OCI-LY7 (cell line): ENCODE data around the gene CEP97. TPM values are rescaled to one million over a fixed set of nuclear protein-coding genes. Genes with fewer than 3 reads are reported as not detected.
"Not testable (repeated sequence)": the region's sequence is repeated elsewhere in the genome, so short reads cannot be mapped to it uniquely, and the experiment has no call there.

Source experiments
- BruUV-seq: library from RNA; stranded (reverse); fragments of 400-500 nt; replicated peaks from 2 replicates; lab custom pipeline; 2021; lab: Mats Ljungman, UMichigan
- CTCF ChIA-PET: fragments of 300-600 bp; sonication (Branson Sonifier 250); formaldehyde crosslinking; loops from one replicate; lab custom pipeline; 2022; ENCODE audit warnings: antibody characterized with exemption; ENCODE audit not compliant: unreplicated experiment; lab: Charles Lee
- POLR2A ChIA-PET: fragments of 300-600 bp; sonication (Branson Sonifier 250); formaldehyde crosslinking; loops from one replicate; lab custom pipeline; 2022; ENCODE audit warnings: antibody characterized with exemption; lab: Charles Lee
- DNase-seq: peaks from one replicate; pipeline ENCODE4 v3.0.0-alpha.2; 2015; ENCODE audit warnings: low spot score
- H2AFZ ChIP-seq: fragments of 200-600 bp; sonication (generic), shearing (Covaris generic); 2 replicates; pipeline ENCODE4 v1.6.1; 2014; ENCODE audit warnings: mild to moderate bottlenecking, antibody characterized with exemption, low read length, moderate library complexity
- H3K27ac ChIP-seq: fragments of 200-600 bp; sonication (generic); 2 replicates; pipeline ENCODE4 v1.5.1; 2014; ENCODE audit warnings: mixed run types, low read depth, mild to moderate bottlenecking, moderate library complexity, low read length, inconsistent platforms; ENCODE audit not compliant: poor library complexity, severe bottlenecking
- H3K36me3 ChIP-seq: fragments of 200-600 bp; sonication (generic); 2 replicates; pipeline ENCODE4 v1.6.1; 2014; ENCODE audit warnings: mild to moderate bottlenecking, antibody characterized with exemption, low read length, moderate library complexity, mixed read lengths; ENCODE audit not compliant: insufficient read depth
- H3K4me1 ChIP-seq: fragments of 200-600 bp; sonication (generic); 2 replicates; pipeline ENCODE4 v1.5.1; 2014; ENCODE audit warnings: mild to moderate bottlenecking, low read length; ENCODE audit not compliant: insufficient read depth, poor library complexity, severe bottlenecking
- H3K4me2 ChIP-seq: fragments of 200-600 bp; sonication (generic); 2 replicates; pipeline ENCODE4 v1.6.1; 2014; ENCODE audit warnings: mild to moderate bottlenecking, low read length
- H3K4me3 ChIP-seq: fragments of 200-600 bp; sonication (generic); 2 replicates; pipeline ENCODE4 v1.5.1; 2014; ENCODE audit warnings: mild to moderate bottlenecking, low read depth, low read length; ENCODE audit not compliant: poor library complexity, severe bottlenecking
- H3K79me2 ChIP-seq: fragments of 200-600 bp; sonication (generic); 2 replicates; pipeline ENCODE4 v1.6.1; 2016; ENCODE audit warnings: low read depth, mild to moderate bottlenecking, low read length, moderate library complexity, mixed read lengths; ENCODE audit not compliant: insufficient read depth
- H3K9me2 ChIP-seq: fragments of 200-600 bp; sonication (generic); 2 replicates; pipeline ENCODE4 v1.6.1; 2016; ENCODE audit warnings: mild to moderate bottlenecking, low read length, mixed read lengths; ENCODE audit not compliant: insufficient read depth
- H3K9me3 ChIP-seq: fragments of 200-600 bp; sonication (generic); 2 replicates; pipeline ENCODE4 v1.6.1; 2014; ENCODE audit warnings: mild to moderate bottlenecking, mixed run types, low read length, mixed read lengths
- H4K20me1 ChIP-seq: fragments of 200-600 bp; sonication (generic); 2 replicates; pipeline ENCODE4 v1.6.1; 2014; ENCODE audit warnings: mild to moderate bottlenecking, antibody characterized with exemption, low read length, moderate library complexity, mixed read lengths; ENCODE audit not compliant: insufficient read depth
- EZH2phosphoT487 ChIP-seq: fragments of 200-600 bp; sonication (generic); IDR thresholded peaks from 2 replicates; pipeline ENCODE4 v1.6.1; 2018; ENCODE audit warnings: low read depth, borderline replicate concordance, mild to moderate bottlenecking, mixed run types, antibody characterized with exemption, low read length, moderate library complexity, mixed read lengths
- intact Hi-C: fragments of 100-400 bp; cut with micrococcal nuclease; formaldehyde crosslinking; loops from one replicate; pipeline ENCODE4 v1.10.0; 2022; ENCODE audit not compliant: unreplicated experiment
- total RNA-seq, 2 experiments: library from RNA; depleted of rRNA in 1 of 2; stranded (reverse); fragments of >200 nt in 1 of 2; shearing (Covaris generic) in 1 of 2; gene quantifications; 2 replicates each; pipeline ENCODE4 v1.2.3, GENCODE V29; 2014 to 2022
- TF ChIP-seq, protein P1 (sequence below): fragments of 200-600 bp; sonication (generic); conservative IDR thresholded peaks from 2 replicates; pipeline ENCODE4 v1.5.1; 2014; ENCODE audit warnings: mild to moderate bottlenecking, antibody characterized with exemption, low read length, moderate library complexity, mixed read lengths

CEP97 gene
- total RNA-seq, 2 experiments from 2014 or later: 27.3 to 43.5 TPM

DNA sequence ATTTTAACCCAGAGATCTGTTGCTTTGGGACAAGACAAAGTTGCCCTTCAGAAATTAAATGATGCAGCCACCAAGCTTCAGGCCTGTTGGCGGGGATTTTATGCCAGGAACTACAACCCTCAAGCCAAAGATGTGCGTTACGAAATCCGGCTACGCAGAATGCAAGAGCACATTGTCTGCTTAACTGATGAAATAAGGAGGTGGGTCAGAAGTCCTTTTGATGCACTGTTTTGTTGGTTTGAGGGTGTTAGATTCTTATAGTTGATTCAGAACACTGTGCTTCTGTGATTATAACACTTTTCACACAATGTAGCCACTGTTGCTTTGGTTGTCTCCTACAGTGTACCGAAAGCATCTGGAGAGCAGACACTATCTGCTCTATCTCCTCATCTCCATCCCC is 33.8 kb downstream of the CEP97 start:
- no peak overlapping the region for H2AFZ ChIP-seq
- peaks cover 16% of the 10 kb centered on the region for H3K4me1 ChIP-seq
- ChIA-PET POLR2A (no interaction called here), CTCF (no interaction called here)
- no peak overlapping the region for H3K4me3 ChIP-seq
- no peaks in the 10 kb centered on the region for H3K9me2 ChIP-seq
- H3K4me2 ChIP-seq: no peak overlapping the region
- TF ChIP-seq, protein P1, sequence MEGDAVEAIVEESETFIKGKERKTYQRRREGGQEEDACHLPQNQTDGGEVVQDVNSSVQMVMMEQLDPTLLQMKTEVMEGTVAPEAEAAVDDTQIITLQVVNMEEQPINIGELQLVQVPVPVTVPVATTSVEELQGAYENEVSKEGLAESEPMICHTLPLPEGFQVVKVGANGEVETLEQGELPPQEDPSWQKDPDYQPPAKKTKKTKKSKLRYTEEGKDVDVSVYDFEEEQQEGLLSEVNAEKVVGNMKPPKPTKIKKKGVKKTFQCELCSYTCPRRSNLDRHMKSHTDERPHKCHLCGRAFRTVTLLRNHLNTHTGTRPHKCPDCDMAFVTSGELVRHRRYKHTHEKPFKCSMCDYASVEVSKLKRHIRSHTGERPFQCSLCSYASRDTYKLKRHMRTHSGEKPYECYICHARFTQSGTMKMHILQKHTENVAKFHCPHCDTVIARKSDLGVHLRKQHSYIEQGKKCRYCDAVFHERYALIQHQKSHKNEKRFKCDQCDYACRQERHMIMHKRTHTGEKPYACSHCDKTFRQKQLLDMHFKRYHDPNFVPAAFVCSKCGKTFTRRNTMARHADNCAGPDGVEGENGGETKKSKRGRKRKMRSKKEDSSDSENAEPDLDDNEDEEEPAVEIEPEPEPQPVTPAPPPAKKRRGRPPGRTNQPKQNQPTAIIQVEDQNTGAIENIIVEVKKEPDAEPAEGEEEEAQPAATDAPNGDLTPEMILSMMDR: no peak
- TF ChIP-seq EZH2phosphoT487: no peak
- H4K20me1 ChIP-seq: no peaks in the 10 kb centered on the region
- peaks cover 90% of the 10 kb centered on the region for H3K36me3 ChIP-seq
- BruUV-seq: no TSS peak
- no peak for DNase-seq
- intact Hi-C loops: no loop called here
- peaks cover 34% of the 10 kb centered on the region for H3K79me2 ChIP-seq
- peaks cover 6% of the 10 kb centered on the region; the same call in 1 of the 2 replicates for H3K9me3 ChIP-seq
- no peak overlapping the region for H3K27ac ChIP-seq

DNA sequence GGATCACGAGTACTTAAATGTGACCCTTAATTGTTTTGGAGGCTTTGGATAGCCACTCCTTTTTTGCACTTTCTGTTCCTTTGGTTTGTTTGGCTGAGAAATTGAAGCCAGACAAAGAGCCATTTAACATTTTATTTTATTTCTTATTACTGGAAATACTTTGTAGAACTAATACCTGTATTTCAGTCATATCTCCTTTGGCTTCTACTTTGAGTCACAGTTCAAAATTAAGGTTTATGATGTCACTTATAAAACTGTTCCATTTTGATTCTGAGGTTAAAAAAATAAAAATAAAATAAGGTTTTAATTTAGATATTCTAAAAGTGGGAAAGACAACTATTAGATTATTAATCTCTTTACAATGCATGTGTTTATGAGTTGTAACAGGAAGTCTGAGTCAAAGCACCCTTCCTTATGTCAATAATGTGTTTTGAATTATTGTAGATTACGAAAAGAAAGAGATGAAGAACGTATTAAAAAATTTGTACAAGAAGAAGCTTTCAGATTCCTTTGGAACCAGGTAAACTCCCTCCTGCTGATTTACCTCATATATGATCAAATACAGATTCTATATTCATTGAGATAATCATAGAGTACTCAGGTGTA is 37.7 kb downstream of the CEP97 start:
- intact Hi-C loops: no loop called here
- H3K27ac ChIP-seq: no peak overlapping the region
- H3K9me2 ChIP-seq: no peaks in the 10 kb centered on the region
- H3K36me3 ChIP-seq: peaks cover 94% of the 10 kb centered on the region
- BruUV-seq: no TSS peak
- TF ChIP-seq, protein P1: no peak
- no peak for TF ChIP-seq EZH2phosphoT487
- no peak for DNase-seq
- ChIA-PET CTCF (no interaction called here), POLR2A (interaction anchor here (0.8 to 1.6 kb wide), 3 partner anchors 17 to 37 kb away, joined by 3 to 5 read pairs (median 4); partner anchors contain the start of genes CEP97 and NXPE3)
- H4K20me1 ChIP-seq: no peaks in the 10 kb centered on the region
- peaks cover 35% of the 10 kb centered on the region for H3K79me2 ChIP-seq
- H2AFZ ChIP-seq: no peak overlapping the region
- H3K4me1 ChIP-seq: peaks cover 15% of the 10 kb centered on the region
- H3K4me2 ChIP-seq: no peak overlapping the region
- H3K4me3 ChIP-seq: no peak overlapping the region
- H3K9me3 ChIP-seq: peaks cover 6% of the 10 kb centered on the region; the same call in 1 of the 2 replicates

DNA sequence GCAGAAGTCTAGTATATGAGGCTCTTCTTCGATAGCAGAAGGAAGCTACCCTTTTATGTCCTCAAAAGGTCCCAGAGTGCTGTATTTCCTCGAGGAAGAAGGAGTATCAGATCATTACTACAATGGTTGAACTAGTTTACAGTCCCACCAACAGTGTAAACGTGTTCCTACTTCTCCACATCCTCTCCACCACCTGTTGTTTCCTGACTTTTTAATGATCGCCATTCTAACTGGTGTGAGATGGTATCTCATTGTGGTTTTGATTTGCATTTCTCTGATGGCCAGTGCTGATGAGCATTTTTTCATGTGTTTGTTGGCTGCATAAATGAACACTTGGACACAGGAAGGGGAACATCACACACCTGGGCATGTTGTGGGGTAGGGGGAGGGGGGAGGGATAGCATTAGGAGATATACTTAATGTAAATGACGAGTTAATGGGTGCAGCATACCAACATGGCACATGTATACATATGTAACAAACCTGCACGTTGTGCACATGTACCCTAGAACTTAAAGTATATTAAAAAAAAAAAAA is 53.4 kb downstream of the CEP97 start:
- peak; percentile 37 for DNase-seq
- H3K9me2 ChIP-seq, BruUV-seq, CTCF ChIA-PET, H3K9me3 ChIP-seq: not testable (repeated sequence)
- peak overlapping the region; percentile 80; the same call in 1 of the 2 replicates for H2AFZ ChIP-seq
- H3K4me2 ChIP-seq: peak overlapping the region; percentile 96
- H3K4me1 ChIP-seq: peaks cover 55% of the 10 kb centered on the region
- H3K4me3 ChIP-seq: peak overlapping the region; percentile 77
- POLR2A ChIA-PET: interaction anchor here (0.5 kb wide), 1 partner anchor 93 kb away, joined by 3 read pairs; no protein-coding TSS in a partner anchor
- peaks cover 14% of the 10 kb centered on the region; the same call in 1 of the 2 replicates for H4K20me1 ChIP-seq
- intact Hi-C loops: loop anchor here (2.0 kb wide), 1 partner anchor 77 kb away; no protein-coding TSS in a partner anchor
- H3K27ac ChIP-seq: peak overlapping the region; percentile 87
- H3K36me3 ChIP-seq: peaks cover 24% of the 10 kb centered on the region
- peaks cover 33% of the 10 kb centered on the region for H3K79me2 ChIP-seq
